Coronary artery (tissue), 2 donors: ENCODE results near the gene TLK1.

Experiments
- DNase-seq: peaks from one replicate; pipeline ENCODE4 v3.0.0-alpha.2; 2017; ENCODE audit warnings: low spot score
- H3K27ac ChIP-seq, 2 donors: fragments of 200-600 bp; sonication (generic); one replicate each; pipeline ENCODE4 v1.5.1; 2016 to 2019
- H3K4me3 ChIP-seq: fragments of 200-600 bp; sonication (generic); 2 replicates; pipeline ENCODE4 v1.5.1; 2016; ENCODE audit warnings: mild to moderate bottlenecking, moderate library complexity
- TF ChIP-seq, protein P1 (sequence below): fragments of 200-600 bp; sonication (generic); IDR thresholded peaks from one replicate; pipeline ENCODE4 v1.5.1; 2019; ENCODE audit warnings: antibody characterized with exemption

TLK1 gene

GRCh38 chr2:170991398-170992182, 169.1 kb downstream of the TLK1 start:
- no peak overlapping the region for H3K4me3 ChIP-seq
- H3K27ac ChIP-seq, result no peak overlapping the region
- TF ChIP-seq, protein P1, sequence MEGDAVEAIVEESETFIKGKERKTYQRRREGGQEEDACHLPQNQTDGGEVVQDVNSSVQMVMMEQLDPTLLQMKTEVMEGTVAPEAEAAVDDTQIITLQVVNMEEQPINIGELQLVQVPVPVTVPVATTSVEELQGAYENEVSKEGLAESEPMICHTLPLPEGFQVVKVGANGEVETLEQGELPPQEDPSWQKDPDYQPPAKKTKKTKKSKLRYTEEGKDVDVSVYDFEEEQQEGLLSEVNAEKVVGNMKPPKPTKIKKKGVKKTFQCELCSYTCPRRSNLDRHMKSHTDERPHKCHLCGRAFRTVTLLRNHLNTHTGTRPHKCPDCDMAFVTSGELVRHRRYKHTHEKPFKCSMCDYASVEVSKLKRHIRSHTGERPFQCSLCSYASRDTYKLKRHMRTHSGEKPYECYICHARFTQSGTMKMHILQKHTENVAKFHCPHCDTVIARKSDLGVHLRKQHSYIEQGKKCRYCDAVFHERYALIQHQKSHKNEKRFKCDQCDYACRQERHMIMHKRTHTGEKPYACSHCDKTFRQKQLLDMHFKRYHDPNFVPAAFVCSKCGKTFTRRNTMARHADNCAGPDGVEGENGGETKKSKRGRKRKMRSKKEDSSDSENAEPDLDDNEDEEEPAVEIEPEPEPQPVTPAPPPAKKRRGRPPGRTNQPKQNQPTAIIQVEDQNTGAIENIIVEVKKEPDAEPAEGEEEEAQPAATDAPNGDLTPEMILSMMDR, result no peak
- no peak for DNase-seq

- Histone ChIP-seq H3K4me3 (no peak overlapping the region), H3K27ac (no peak overlapping the region)
- TF ChIP-seq, protein P1, result no peak
- DNase-seq, result no peak
Measured at GRCh38 chr2:170986566-170987258, 174.0 kb downstream of the TLK1 start.

DNA sequence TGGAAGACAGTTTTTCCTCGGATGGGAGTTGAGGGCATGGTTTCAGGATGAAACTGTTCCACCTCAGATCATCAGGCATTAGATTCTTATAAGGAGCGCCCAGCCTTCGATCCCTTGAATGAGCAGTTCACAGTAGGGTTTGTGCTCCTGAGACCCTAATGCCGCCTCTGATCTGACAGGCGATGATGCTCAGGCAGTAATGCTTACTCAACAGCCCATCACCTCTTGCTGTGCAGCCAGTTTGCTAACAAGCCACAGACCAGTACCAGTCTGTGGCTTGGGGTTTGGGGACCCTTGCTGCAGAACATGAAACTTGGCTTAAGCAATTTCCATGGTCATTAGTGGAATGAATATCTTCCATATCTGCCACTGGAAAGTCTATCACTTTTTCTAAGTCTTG, 175.3 kb downstream of the TLK1 start:
- Histone ChIP-seq H3K4me3 (no peak overlapping the region), H3K27ac (no peak overlapping the region)
- TF ChIP-seq, protein P1, result no peak
- DNase-seq, result no peak

GRCh38 chr2:170984079-170984478, 176.6 kb downstream of the TLK1 start:
- TF ChIP-seq, protein P1, result no peak
- DNase-seq, result no peak
- Histone ChIP-seq H3K27ac (no peak overlapping the region), H3K4me3 (no peak overlapping the region)

DNA sequence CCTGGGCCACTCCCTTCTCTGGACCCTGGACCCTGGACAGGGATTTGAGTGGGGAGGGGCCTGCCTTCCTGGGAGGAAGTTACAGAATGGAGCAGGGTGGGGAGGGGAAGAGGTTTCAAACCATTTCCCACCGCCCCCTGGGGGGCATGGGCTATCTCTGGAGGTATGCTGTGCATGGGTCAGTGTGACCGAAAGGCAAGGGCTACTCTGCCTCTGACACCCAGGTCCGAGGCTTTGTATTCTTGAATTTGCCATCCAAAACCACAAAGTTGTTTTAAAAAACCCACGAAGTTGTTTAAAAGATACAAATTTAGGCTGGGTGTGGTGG, 184.8 kb downstream of the TLK1 start:
- DNase-seq, result no peak
- Histone ChIP-seq H3K4me3 (no peak overlapping the region), H3K27ac (no peak overlapping the region)
- TF ChIP-seq, protein P1, result no peak

- DNase-seq, result no peak
- TF ChIP-seq, protein P1, result no peak
- Histone ChIP-seq H3K27ac (no peak overlapping the region), H3K4me3 (no peak overlapping the region)
Measured at GRCh38 chr2:170975127-170975942, 185.4 kb downstream of the TLK1 start.
